Right kidney (tissue), 1 donor: ENCODE data around the gene CHID1.
A peak's percentile ranks its signal among the peaks of the same experiment; 100 is the strongest.

Source experiments
- DNase-seq: peaks from one replicate; pipeline ENCODE4 v3.0.0-alpha.2; 2016

CHID1 gene

GRCh38 chr11:849951-850774 lies 60.4 kb downstream of the CHID1 start:
- DNase-seq = peak; percentile 72

GRCh38 chr11:849104-849824 lies 61.3 kb downstream of the CHID1 start:
- DNase-seq = peak; percentile 69

- no peak for DNase-seq
These were observed 62.2 kb downstream of the CHID1 start for GRCh38 chr11:848380-848931.

- DNase-seq = no peak
These were observed 62.7 kb downstream of the CHID1 start for GRCh38 chr11:847876-848275.

GRCh38 chr11:846496-847098 lies 64.0 kb downstream of the CHID1 start:
- DNase-seq = no peak

- no peak for DNase-seq
These were observed 64.6 kb downstream of the CHID1 start for GRCh38 chr11:845872-846495.

- DNase-seq = no peak
These were observed 65.6 kb downstream of the CHID1 start for GRCh38 chr11:844693-845644.

- no peak for DNase-seq
These were observed 66.6 kb downstream of the CHID1 start for GRCh38 chr11:843818-844692.

GRCh38 chr11:843086-843734 lies 67.4 kb downstream of the CHID1 start:
- DNase-seq = no peak

- DNase-seq = peak; percentile 98
These were observed 68.1 kb downstream of the CHID1 start, which contains the start of the genes POLR2L and TSPAN4 for GRCh38 chr11:842370-843002. Gene POLR2L (minus strand): TSS chr11:842529. CDS start chr11:842508, 21 bp downstream. Gene TSPAN4 (plus strand): TSS chr11:842852. CDS start chr11:850305, 7,453 bp downstream.

GRCh38 chr11:841981-842369 lies 68.6 kb downstream of the CHID1 start:
- DNase-seq = peak; percentile 69

- DNase-seq = no peak
These were observed 70.6 kb downstream of the CHID1 start for GRCh38 chr11:839875-840617.

GRCh38 chr11:839280-839623 lies 71.4 kb downstream of the CHID1 start:
- no peak for DNase-seq

GRCh38 chr11:838441-839279 lies 72.0 kb downstream of the CHID1 start:
- no peak for DNase-seq

- no peak for DNase-seq
These were observed 72.7 kb downstream of the CHID1 start for GRCh38 chr11:837990-838307.

- no peak for DNase-seq
These were observed 73.2 kb downstream of the CHID1 start for GRCh38 chr11:837189-837989.

GRCh38 chr11:836700-837099 lies 73.9 kb downstream of the CHID1 start:
- DNase-seq = no peak
